ENCODE results near the gene MANSC4.
A peak's percentile ranks its signal among the peaks of the same experiment; 100 is the strongest.

The MANSC4 gene

GRCh38 chr12:27779920-27780611 lies at the start of gene MANSC4, which contains the start of gene KLHL42:
Gene MANSC4 (minus strand): TSS chr12:27780236. CDS start chr12:27771276, 8,960 bp downstream.
Gene KLHL42 (plus strand): TSS chr12:27780233. CDS start chr12:27780331, 98 bp downstream.
- DNase-seq (ENCODE audit: low spot score), result peak; percentile 75

GRCh38 chr12:27828196-27828595 lies 48.2 kb upstream of the MANSC4 start:
- no peak for DNase-seq (ENCODE audit: low spot score)

- DNase-seq (ENCODE audit: low spot score), result no peak
Observed at GRCh38 chr12:27826076-27826475, 46.0 kb upstream of the MANSC4 start.

GRCh38 chr12:27824126-27824842 lies 44.2 kb upstream of the MANSC4 start:
- no peak for DNase-seq (ENCODE audit: low spot score)

- DNase-seq (ENCODE audit: low spot score), result no peak
Observed at GRCh38 chr12:27823038-27823437, 43.0 kb upstream of the MANSC4 start.

GRCh38 chr12:27822076-27822712 lies 42.2 kb upstream of the MANSC4 start:
- DNase-seq (ENCODE audit: low spot score), result no peak

GRCh38 chr12:27821259-27821973 lies 41.4 kb upstream of the MANSC4 start:
- DNase-seq (ENCODE audit: low spot score), result peak; percentile 66

GRCh38 chr12:27820564-27820963 lies 40.5 kb upstream of the MANSC4 start:
- DNase-seq (ENCODE audit: low spot score), result no peak

- no peak for DNase-seq (ENCODE audit: low spot score)
Observed at GRCh38 chr12:27818401-27818918, 38.4 kb upstream of the MANSC4 start.

- DNase-seq (ENCODE audit: low spot score), result no peak
Observed at GRCh38 chr12:27817766-27818165, 37.7 kb upstream of the MANSC4 start.

- DNase-seq (ENCODE audit: low spot score), result no peak
Observed at GRCh38 chr12:27814851-27815591, 35.0 kb upstream of the MANSC4 start.

- DNase-seq (ENCODE audit: low spot score), result no peak
Observed at GRCh38 chr12:27814411-27814810, 34.4 kb upstream of the MANSC4 start.

- no peak for DNase-seq (ENCODE audit: low spot score)
Observed at GRCh38 chr12:27812502-27812901, 32.5 kb upstream of the MANSC4 start.

- DNase-seq (ENCODE audit: low spot score), result no peak
Observed at GRCh38 chr12:27810756-27811155, 30.7 kb upstream of the MANSC4 start.

GRCh38 chr12:27808841-27809240 lies 28.8 kb upstream of the MANSC4 start:
- DNase-seq (ENCODE audit: low spot score), result no peak

- no peak for DNase-seq (ENCODE audit: low spot score)
Observed at GRCh38 chr12:27807063-27807703, 27.1 kb upstream of the MANSC4 start.

GRCh38 chr12:27806259-27806658 lies 26.2 kb upstream of the MANSC4 start:
- no peak for DNase-seq (ENCODE audit: low spot score)

GRCh38 chr12:27805238-27805637 lies 25.2 kb upstream of the MANSC4 start:
- no peak for DNase-seq (ENCODE audit: low spot score)

- DNase-seq (ENCODE audit: low spot score), result no peak
Observed at GRCh38 chr12:27802936-27803335, 22.9 kb upstream of the MANSC4 start.

- no peak for DNase-seq (ENCODE audit: low spot score)
Observed at GRCh38 chr12:27802511-27802910, 22.5 kb upstream of the MANSC4 start.

GRCh38 chr12:27801630-27802029 lies 21.6 kb upstream of the MANSC4 start:
- no peak for DNase-seq (ENCODE audit: low spot score)

All from HuH-7 (cell line).